ENCODE results near the gene ZNF324.

Gene ZNF324

DNA sequence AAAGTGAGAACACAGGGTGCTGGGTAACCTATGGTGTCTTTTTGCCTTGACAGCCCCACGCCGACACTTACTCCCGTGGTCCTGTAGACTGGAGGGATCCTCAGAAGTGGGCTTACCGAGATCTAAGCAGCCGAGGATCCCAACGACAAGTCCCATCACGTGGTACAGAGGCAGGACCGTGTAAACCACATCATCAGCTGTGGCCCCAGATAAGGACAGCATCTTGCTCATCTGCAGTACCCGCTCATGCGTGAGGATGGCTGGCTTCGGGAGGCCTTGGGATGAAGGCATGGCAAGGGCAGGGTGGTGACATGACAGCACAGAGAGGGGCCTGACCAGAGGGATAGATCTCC lies 42.8 kb downstream of the ZNF324 start:
- Histone ChIP-seq H3K9me3 (ENCODE audit: insufficient read depth, low read length) (no peaks in the 10 kb centered on the region), H3K36me3 (replicated peaks; ENCODE audit: low read depth, low read length) (peaks cover 4% of the 10 kb centered on the region), H3K4me2 (ENCODE audit: low read length) (no peak overlapping the region), H4K20me1 (ENCODE audit: insufficient read depth, low read length) (no peaks in the 10 kb centered on the region), H3K27me3 (ENCODE audit: low read depth, low read length) (no peaks in the 10 kb centered on the region), H2AFZ (ENCODE audit: low read depth, low read length) (no peak overlapping the region), H3K79me2 (ENCODE audit: low read length) (peaks cover 5% of the 10 kb centered on the region), H3K27ac (ENCODE audit: low read length) (no peak overlapping the region), H3K4me1 (ENCODE audit: low read length) (peaks cover 9% of the 10 kb centered on the region), H3K4me3 (ENCODE audit: low read length) (no peak overlapping the region), H3K9ac (ENCODE audit: low read length) (no peak overlapping the region)
- no peak for TF ChIP-seq EZH2phosphoT487 (IDR thresholded peaks at IDR 0.05; ENCODE audit: low read depth)
- TF ChIP-seq, protein P1, sequence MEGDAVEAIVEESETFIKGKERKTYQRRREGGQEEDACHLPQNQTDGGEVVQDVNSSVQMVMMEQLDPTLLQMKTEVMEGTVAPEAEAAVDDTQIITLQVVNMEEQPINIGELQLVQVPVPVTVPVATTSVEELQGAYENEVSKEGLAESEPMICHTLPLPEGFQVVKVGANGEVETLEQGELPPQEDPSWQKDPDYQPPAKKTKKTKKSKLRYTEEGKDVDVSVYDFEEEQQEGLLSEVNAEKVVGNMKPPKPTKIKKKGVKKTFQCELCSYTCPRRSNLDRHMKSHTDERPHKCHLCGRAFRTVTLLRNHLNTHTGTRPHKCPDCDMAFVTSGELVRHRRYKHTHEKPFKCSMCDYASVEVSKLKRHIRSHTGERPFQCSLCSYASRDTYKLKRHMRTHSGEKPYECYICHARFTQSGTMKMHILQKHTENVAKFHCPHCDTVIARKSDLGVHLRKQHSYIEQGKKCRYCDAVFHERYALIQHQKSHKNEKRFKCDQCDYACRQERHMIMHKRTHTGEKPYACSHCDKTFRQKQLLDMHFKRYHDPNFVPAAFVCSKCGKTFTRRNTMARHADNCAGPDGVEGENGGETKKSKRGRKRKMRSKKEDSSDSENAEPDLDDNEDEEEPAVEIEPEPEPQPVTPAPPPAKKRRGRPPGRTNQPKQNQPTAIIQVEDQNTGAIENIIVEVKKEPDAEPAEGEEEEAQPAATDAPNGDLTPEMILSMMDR (IDR thresholded peaks at IDR 0.05; ENCODE audit: low read depth, low read length), result no peak

DNA sequence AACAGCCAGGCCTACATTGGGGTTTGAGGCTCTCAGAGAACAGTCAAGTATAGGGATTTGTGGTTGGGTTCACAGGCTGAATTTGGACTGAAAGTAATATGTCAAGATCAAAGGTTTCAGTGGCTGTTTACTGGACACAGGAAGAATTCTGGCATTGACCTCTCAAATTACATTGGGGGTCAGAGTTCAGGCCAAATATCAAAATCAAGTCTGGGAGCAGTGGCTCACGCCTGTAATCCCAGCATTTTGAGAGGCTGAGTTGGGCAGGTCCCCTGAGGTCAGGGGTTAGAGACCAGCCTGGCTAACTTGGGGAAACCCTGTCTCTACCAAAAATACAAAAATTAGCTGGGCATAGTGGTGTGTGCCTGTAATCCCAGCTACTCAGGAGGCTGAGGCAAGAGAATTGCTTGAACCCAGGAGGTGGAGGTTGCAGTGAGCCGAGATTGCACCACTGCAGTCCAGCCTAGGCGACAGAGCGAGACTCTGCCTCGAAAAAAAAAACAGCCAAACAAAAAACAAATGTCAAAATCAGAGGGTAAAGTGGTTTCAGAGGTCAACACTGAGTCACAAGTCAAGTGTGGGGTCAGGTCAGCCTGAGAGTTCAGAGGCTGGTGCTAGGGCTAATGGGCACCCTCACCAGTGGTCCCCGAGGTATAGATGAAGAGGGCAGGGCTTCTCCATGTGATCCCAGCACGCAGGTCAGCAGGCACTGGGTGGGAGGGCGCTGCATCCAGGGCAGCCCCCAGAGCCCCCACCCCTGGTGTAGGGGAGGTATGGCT lies 43.4 kb downstream of the ZNF324 start:
- H3K4me3 ChIP-seq (ENCODE audit: low read length), result no peak overlapping the region
- no peak overlapping the region for H3K9ac ChIP-seq (ENCODE audit: low read length)
- H2AFZ ChIP-seq (ENCODE audit: low read depth, low read length), result no peak overlapping the region
- H3K4me2 ChIP-seq (ENCODE audit: low read length), result no peak overlapping the region
- peaks cover 9% of the 10 kb centered on the region for H3K79me2 ChIP-seq (ENCODE audit: low read length)
- H3K27ac ChIP-seq (ENCODE audit: low read length), result no peak overlapping the region
- H4K20me1 ChIP-seq (ENCODE audit: insufficient read depth, low read length), result no peaks in the 10 kb centered on the region
- TF ChIP-seq EZH2phosphoT487 (IDR thresholded peaks at IDR 0.05; ENCODE audit: low read depth), result no peak
- TF ChIP-seq, protein P1 (IDR thresholded peaks at IDR 0.05; ENCODE audit: low read depth, low read length), result no peak
- peaks cover 5% of the 10 kb centered on the region for H3K36me3 ChIP-seq (replicated peaks; ENCODE audit: low read depth, low read length)
- no peaks in the 10 kb centered on the region for H3K27me3 ChIP-seq (ENCODE audit: low read depth, low read length)
- H3K9me3 ChIP-seq (ENCODE audit: insufficient read depth, low read length), result no peaks in the 10 kb centered on the region
- peaks cover 11% of the 10 kb centered on the region for H3K4me1 ChIP-seq (ENCODE audit: low read length)

GRCh38 chr19:58511353-58512208 lies 44.7 kb downstream of the ZNF324 start, which contains the start of gene SLC27A5:
SLC27A5 (minus strand) TSS chr19:58511992; CDS start chr19:58511955, 37 bp downstream.
- no peak within 1 kb of the TSS for H3K27ac ChIP-seq (ENCODE audit: low read length)
- TF ChIP-seq EZH2phosphoT487 (IDR thresholded peaks at IDR 0.05; ENCODE audit: low read depth), result no peak
- TF ChIP-seq, protein P1 (IDR thresholded peaks at IDR 0.05; ENCODE audit: low read depth, low read length), result no peak
- peaks cover 11% of the 10 kb centered on the region for H3K36me3 ChIP-seq (replicated peaks; ENCODE audit: low read depth, low read length)
- H3K4me3 ChIP-seq (ENCODE audit: low read length), result no peak within 1 kb of the TSS
- peaks cover 11% of the 10 kb centered on the region for H3K4me1 ChIP-seq (ENCODE audit: low read length)
- H3K9ac ChIP-seq (ENCODE audit: low read length), result no peak within 1 kb of the TSS
- no peaks in the 10 kb centered on the region for H3K27me3 ChIP-seq (ENCODE audit: low read depth, low read length)
- H4K20me1 ChIP-seq (ENCODE audit: insufficient read depth, low read length), result no peaks in the 10 kb centered on the region
- no peak within 1 kb of the TSS for H3K4me2 ChIP-seq (ENCODE audit: low read length)
- peaks cover 21% of the 10 kb centered on the region for H3K79me2 ChIP-seq (ENCODE audit: low read length)
- no peaks in the 10 kb centered on the region for H3K9me3 ChIP-seq (ENCODE audit: insufficient read depth, low read length)
- H2AFZ ChIP-seq (ENCODE audit: low read depth, low read length), result no peak within 1 kb of the TSS

GRCh38 chr19:58513213-58513693 lies 46.4 kb downstream of the ZNF324 start:
- peak overlapping the region; percentile 85 for H2AFZ ChIP-seq (ENCODE audit: low read depth, low read length)
- H3K9me3 ChIP-seq (ENCODE audit: insufficient read depth, low read length), result no peaks in the 10 kb centered on the region
- no peaks in the 10 kb centered on the region for H3K27me3 ChIP-seq (ENCODE audit: low read depth, low read length)
- peaks cover 19% of the 10 kb centered on the region for H3K36me3 ChIP-seq (replicated peaks; ENCODE audit: low read depth, low read length)
- peak overlapping the region; percentile 52 for H3K27ac ChIP-seq (ENCODE audit: low read length)
- peaks cover 37% of the 10 kb centered on the region for H3K79me2 ChIP-seq (ENCODE audit: low read length)
- H3K4me1 ChIP-seq (ENCODE audit: low read length), result peaks cover 15% of the 10 kb centered on the region
- peak overlapping the region; percentile 71 for H3K9ac ChIP-seq (ENCODE audit: low read length)
- TF ChIP-seq EZH2phosphoT487 (IDR thresholded peaks at IDR 0.05; ENCODE audit: low read depth), result no peak
- TF ChIP-seq, protein P1 (IDR thresholded peaks at IDR 0.05; ENCODE audit: low read depth, low read length), result no peak
- H4K20me1 ChIP-seq (ENCODE audit: insufficient read depth, low read length), result no peaks in the 10 kb centered on the region
- H3K4me3 ChIP-seq (ENCODE audit: low read length), result peak overlapping the region; percentile 90
- H3K4me2 ChIP-seq (ENCODE audit: low read length), result peak overlapping the region; percentile 96

Measured in OCI-LY3 (cell line).